ENCODE data around the gene MAML1.

DNA sequence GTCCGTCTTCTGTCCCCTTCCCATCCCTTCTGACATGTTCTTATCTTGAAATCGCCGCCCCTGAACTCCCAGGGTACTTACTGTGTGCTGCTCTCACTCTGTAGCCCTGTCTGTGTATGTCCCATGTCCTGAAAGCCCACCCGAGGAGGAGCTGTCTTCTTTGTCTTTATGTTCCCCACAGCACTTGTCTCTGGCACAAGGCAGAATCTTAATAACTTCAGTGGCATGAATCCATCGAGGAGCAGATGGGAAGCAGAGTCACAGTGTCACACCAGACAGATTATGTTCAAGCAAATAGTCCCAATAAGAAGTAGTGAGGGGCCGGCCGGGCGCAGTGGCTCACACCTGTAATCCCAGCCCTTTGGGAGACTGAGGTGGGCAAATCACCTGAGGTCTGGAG, 31.4 kb downstream of the MAML1 start:
- TF ChIP-seq, protein P1, sequence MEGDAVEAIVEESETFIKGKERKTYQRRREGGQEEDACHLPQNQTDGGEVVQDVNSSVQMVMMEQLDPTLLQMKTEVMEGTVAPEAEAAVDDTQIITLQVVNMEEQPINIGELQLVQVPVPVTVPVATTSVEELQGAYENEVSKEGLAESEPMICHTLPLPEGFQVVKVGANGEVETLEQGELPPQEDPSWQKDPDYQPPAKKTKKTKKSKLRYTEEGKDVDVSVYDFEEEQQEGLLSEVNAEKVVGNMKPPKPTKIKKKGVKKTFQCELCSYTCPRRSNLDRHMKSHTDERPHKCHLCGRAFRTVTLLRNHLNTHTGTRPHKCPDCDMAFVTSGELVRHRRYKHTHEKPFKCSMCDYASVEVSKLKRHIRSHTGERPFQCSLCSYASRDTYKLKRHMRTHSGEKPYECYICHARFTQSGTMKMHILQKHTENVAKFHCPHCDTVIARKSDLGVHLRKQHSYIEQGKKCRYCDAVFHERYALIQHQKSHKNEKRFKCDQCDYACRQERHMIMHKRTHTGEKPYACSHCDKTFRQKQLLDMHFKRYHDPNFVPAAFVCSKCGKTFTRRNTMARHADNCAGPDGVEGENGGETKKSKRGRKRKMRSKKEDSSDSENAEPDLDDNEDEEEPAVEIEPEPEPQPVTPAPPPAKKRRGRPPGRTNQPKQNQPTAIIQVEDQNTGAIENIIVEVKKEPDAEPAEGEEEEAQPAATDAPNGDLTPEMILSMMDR (conservative IDR thresholded peaks at IDR 0.05 in 1 of 2, IDR thresholded peaks at IDR 0.05 in 1 of 2; ENCODE audit: low read depth in 1 of 2, low read length in 2 of 2): no peak
- TF ChIP-seq EZH2 (IDR thresholded peaks at IDR 0.05; ENCODE audit: low read length, missing control alignments): no peak
